K562 (cell line): ENCODE data around the gene BORCS8. TPM values are rescaled to one million over a fixed set of nuclear protein-coding genes. Genes with fewer than 3 reads are reported as not detected.

Experiments
- ARID3B ChIP-seq: fragments of 250-450 bp; sonication (Bioruptor Pico); IDR thresholded peaks from 2 replicates; pipeline ENCODE4 v1.4.0; 2020; ENCODE audit warnings: borderline replicate concordance
- CEBPG ChIP-seq, 3 experiments: fragments of 200-800 bp in 1 of 3; sonication (Bioruptor generic) in 1 of 3; sonication (generic) in 1 of 3; formaldehyde crosslinking in 1 of 3; IDR thresholded peaks in 2 of 3; conservative IDR thresholded peaks in 1 of 3; 2 replicates each; pipeline versions ENCODE4 v1.6.1 to v1.8.0; 2016 to 2022; ENCODE audit warnings: missing compliant biosample characterization in 2 of 3, missing genetic modification characterization in 2 of 3, mild to moderate bottlenecking in 1 of 3, missing genetic modification reagents in 1 of 3
- CHAMP1 ChIP-seq: fragments of 450-650 bp; IDR thresholded peaks from 2 replicates; pipeline ENCODE4 v1.6.1; 2016; ENCODE audit warnings: mild to moderate bottlenecking
- CXXC5 ChIP-seq: fragments of 250-450 bp; sonication (Bioruptor Pico); IDR thresholded peaks from 2 replicates; pipeline ENCODE4 v1.8.0; 2022; ENCODE audit warnings: inconsistent platforms, mild to moderate bottlenecking, moderate library complexity
- FOXM1 ChIP-seq, 2 experiments: fragments of 450-650 bp in 1 of 2; sonication (generic) in 1 of 2; formaldehyde crosslinking in 1 of 2; IDR thresholded peaks; 2 replicates each; pipeline versions ENCODE4 v1.6.1 to v1.9.0; 2017 to 2022; ENCODE audit warnings: low read depth in 2 of 2, mild to moderate bottlenecking in 2 of 2, missing genetic modification reagents in 1 of 2, moderate library complexity in 1 of 2
- IFI16 ChIP-seq: fragments of 250-450 bp; sonication (Bioruptor Pico); IDR thresholded peaks from 2 replicates; pipeline ENCODE4 v2.1.2; 2022; ENCODE audit warnings: mild to moderate bottlenecking, inconsistent platforms
- KLF13 ChIP-seq: fragments of 450-650 bp; IDR thresholded peaks from 2 replicates; pipeline ENCODE4 v1.6.1; 2016; ENCODE audit warnings: missing genetic modification characterization, low read depth, mild to moderate bottlenecking, missing compliant biosample characterization, moderate library complexity, borderline replicate concordance
- NR2C1 ChIP-seq, 2 experiments: fragments of 450-650 bp; IDR thresholded peaks; 2 replicates each; pipeline ENCODE4 v1.6.1; 2017; ENCODE audit warnings: mild to moderate bottlenecking in 2 of 2, antibody characterized with exemption in 1 of 2, inconsistent platforms in 1 of 2, missing compliant biosample characterization in 1 of 2, missing genetic modification characterization in 1 of 2
- POLR2G ChIP-seq: fragments of 200-400 bp; formaldehyde crosslinking; IDR thresholded peaks from 2 replicates; pipeline ENCODE4 v1.6.1; 2017; ENCODE audit warnings: low read depth, mild to moderate bottlenecking, antibody characterized with exemption, low read length, moderate library complexity
- RBM25 ChIP-seq: fragments of 200-400 bp; formaldehyde crosslinking; IDR thresholded peaks from 2 replicates; pipeline ENCODE4 v1.6.1; 2018; ENCODE audit warnings: low read length, low read depth, moderate library complexity; ENCODE audit not compliant: severe bottlenecking
- RCOR1 ChIP-seq, 2 experiments: IDR thresholded peaks; 2 replicates each; pipeline ENCODE4 v1.6.1; 2012; ENCODE audit warnings: low read depth in 2 of 2, low read length in 2 of 2, borderline replicate concordance in 1 of 2, improper control_type of control experiment in 1 of 2
- SFPQ ChIP-seq: fragments of 200-400 bp; formaldehyde crosslinking; IDR thresholded peaks from 2 replicates; pipeline ENCODE4 v1.6.1; 2017; ENCODE audit warnings: mild to moderate bottlenecking, low read depth, low read length, moderate library complexity
- TRIM24 ChIP-seq, 2 experiments: fragments of 450-650 bp; IDR thresholded peaks; 2 replicates each; pipeline ENCODE4 v1.6.1; 2016
- polyA plus RNA-seq, 8 experiments: library from polyadenylated mRNA; depleted of rRNA in 4 of 8; stranded (reverse) in 5 of 8; unstranded in 3 of 8; fragments of >200 nt; fragmentation: Nextera tagmentation in 2 of 8; fragmentation: Illumina TruSeq in 1 of 8; extraction: Ambion mirVana in 2 of 8; extraction: Trizol in 1 of 8; gene quantifications; 2 replicates each; pipeline versions ENCODE4 v1.2.1 to v1.2.3, GENCODE V29; 2011 to 2014; ENCODE audit warnings: inconsistent platforms in 1 of 8, missing spikeins in 1 of 8
- total RNA-seq, 7 experiments: library from RNA; depleted of rRNA in 6 of 7; stranded (reverse); fragments of >200 nt in 6 of 7; fragmentation: Illumina TruSeq in 2 of 7; extraction: Trizol in 2 of 7; gene quantifications; 2 replicates each; pipeline versions ENCODE4 v1.2.1 to v1.2.3, GENCODE V29; 2011 to 2021; ENCODE audit warnings: low replicate concordance in 1 of 7
- TF ChIP-seq, protein P1 (sequence below), 2 experiments: fragments of 450-650 bp; IDR thresholded peaks; 2 replicates each; pipeline ENCODE4 v1.6.1; 2018; ENCODE audit warnings: mild to moderate bottlenecking in 2 of 2, low read depth in 1 of 2; ENCODE audit not compliant: partially characterized antibody in 2 of 2

BORCS8 gene
- total and polyA plus RNA-seq, 9 of the 15 experiments (the other 6 are each of a cell fraction or from before 2014, with no cell fraction given) = 4.6 to 33.6 (median 16.3) TPM

DNA sequence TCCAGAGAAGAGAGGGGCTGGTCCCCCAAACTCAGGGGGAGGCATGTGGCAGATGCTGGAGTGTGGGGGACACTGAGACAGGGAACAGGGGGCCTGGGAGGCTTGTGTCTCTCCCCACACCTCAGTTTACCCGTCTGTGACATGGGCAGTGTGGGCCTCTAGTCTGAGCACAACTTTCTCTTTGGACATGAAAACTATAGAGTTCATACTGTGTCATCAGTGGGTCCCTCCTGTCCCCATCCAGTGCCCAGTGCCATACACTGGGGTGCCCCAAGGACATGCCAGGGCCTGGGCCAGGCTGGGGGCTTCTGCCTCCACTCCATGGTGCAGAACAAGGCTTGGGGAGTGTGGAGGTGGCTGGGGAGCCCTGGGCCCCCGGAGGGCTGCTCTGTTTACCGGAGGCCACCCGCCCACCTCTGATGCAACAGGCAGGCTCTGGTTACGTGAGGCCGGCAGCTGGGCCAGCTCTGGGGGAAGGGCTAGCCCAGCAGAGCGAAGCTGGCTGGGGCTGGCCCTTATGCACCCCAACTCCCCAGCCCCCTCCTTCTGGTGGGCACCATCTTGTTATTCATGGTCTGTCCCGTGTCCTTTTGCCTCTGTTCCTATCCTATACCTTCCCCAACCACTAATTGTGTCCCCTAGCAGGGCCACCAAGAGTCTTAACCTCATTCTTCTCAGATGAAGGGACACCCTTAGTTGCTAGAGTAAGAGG is 20.0 kb downstream of the BORCS8 start (continued):
- TF ChIP-seq, protein P1, sequence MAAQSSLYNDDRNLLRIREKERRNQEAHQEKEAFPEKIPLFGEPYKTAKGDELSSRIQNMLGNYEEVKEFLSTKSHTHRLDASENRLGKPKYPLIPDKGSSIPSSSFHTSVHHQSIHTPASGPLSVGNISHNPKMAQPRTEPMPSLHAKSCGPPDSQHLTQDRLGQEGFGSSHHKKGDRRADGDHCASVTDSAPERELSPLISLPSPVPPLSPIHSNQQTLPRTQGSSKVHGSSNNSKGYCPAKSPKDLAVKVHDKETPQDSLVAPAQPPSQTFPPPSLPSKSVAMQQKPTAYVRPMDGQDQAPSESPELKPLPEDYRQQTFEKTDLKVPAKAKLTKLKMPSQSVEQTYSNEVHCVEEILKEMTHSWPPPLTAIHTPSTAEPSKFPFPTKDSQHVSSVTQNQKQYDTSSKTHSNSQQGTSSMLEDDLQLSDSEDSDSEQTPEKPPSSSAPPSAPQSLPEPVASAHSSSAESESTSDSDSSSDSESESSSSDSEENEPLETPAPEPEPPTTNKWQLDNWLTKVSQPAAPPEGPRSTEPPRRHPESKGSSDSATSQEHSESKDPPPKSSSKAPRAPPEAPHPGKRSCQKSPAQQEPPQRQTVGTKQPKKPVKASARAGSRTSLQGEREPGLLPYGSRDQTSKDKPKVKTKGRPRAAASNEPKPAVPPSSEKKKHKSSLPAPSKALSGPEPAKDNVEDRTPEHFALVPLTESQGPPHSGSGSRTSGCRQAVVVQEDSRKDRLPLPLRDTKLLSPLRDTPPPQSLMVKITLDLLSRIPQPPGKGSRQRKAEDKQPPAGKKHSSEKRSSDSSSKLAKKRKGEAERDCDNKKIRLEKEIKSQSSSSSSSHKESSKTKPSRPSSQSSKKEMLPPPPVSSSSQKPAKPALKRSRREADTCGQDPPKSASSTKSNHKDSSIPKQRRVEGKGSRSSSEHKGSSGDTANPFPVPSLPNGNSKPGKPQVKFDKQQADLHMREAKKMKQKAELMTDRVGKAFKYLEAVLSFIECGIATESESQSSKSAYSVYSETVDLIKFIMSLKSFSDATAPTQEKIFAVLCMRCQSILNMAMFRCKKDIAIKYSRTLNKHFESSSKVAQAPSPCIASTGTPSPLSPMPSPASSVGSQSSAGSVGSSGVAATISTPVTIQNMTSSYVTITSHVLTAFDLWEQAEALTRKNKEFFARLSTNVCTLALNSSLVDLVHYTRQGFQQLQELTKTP (IDR thresholded peaks at IDR 0.05; ENCODE audit: low read depth in 1 of 2, partially characterized antibody in 2 of 2) = peak in 1 of 2 experiments; percentile 58
- no peak for TF ChIP-seq NR2C1 (IDR thresholded peaks at IDR 0.05)
- TF ChIP-seq NR2C1 (tag; IDR thresholded peaks at IDR 0.05) = 0 out of 2 replicates have a peak, but pooled peaks have one; percentile 33
- peak; percentile 98 for TF ChIP-seq RBM25
- peak; percentile 97 for TF ChIP-seq CEBPG (CRISPR knock-in tag; IDR thresholded peaks at IDR 0.05)
- TF ChIP-seq CEBPG (tag; conservative IDR thresholded peaks at IDR 0.05 in 1 of 2, IDR thresholded peaks at IDR 0.05 in 1 of 2) = peak; percentile 89 to 94
- TF ChIP-seq KLF13 (tag) = peak; percentile 68
- TF ChIP-seq RCOR1 (IDR thresholded peaks at IDR 0.05; ENCODE audit: borderline replicate concordance in 1 of 2, low read depth in 2 of 2, low read length in 2 of 2) = peak in 1 of 2 experiments; percentile 88; a peak in 2 of 4 replicates
- peak; percentile 81 for TF ChIP-seq POLR2G
- no peak for TF ChIP-seq SFPQ
- TF ChIP-seq ARID3B (CRISPR knock-in tag) = no peak
- TF ChIP-seq FOXM1 (IDR thresholded peaks at IDR 0.05; ENCODE audit: low read depth) = 0 out of 2 replicates have a peak, but pooled peaks have one; percentile 24
- no peak for TF ChIP-seq FOXM1 (CRISPR knock-in tag; IDR thresholded peaks at IDR 0.05; ENCODE audit: low read depth)
- TF ChIP-seq IFI16 (CRISPR knock-in tag) = no peak
- peak; percentile 35 for TF ChIP-seq CXXC5 (CRISPR knock-in tag)
- TF ChIP-seq TRIM24 (IDR thresholded peaks at IDR 0.05) = peak; percentile 34 to 65; a peak in 2 of 4 replicates
- no peak for TF ChIP-seq CHAMP1
